SK-MEL-5 (cell line): ENCODE results near the gene GOLGA7B. TPM values are rescaled to one million over a fixed set of nuclear protein-coding genes. Genes with fewer than 3 reads are reported as not detected.
"Not testable (repeated sequence)": the region's sequence is repeated elsewhere in the genome, so short reads cannot be mapped to it uniquely, and the experiment has no call there.

Experiments
- DNase-seq: peaks from one replicate; pipeline ENCODE4 v3.0.0-alpha.2; 2016; ENCODE audit warnings: low read depth, low spot score
- in situ Hi-C: cut with HindIII; loops from 2 replicates; pipeline ENCODE4 v1.10.0; 2016; ENCODE audit warnings: low sequenced_read_pairs, high pct_unique_total_duplicates, low pct_unique_long_range_greater_than_20kb
- total RNA-seq: library from RNA; depleted of rRNA; stranded (reverse); fragments of >200 nt; shearing (Covaris generic); gene quantifications from 2 replicates; pipeline ENCODE4 v1.2.3, GENCODE V29; 2014

GOLGA7B gene
- total RNA-seq, 1 experiment from 2014 or later, result 14.9 TPM

- DNase-seq, result no peak
Observed at GRCh38 chr10:97826892-97827291, 22.8 kb upstream of the GOLGA7B start.

DNA sequence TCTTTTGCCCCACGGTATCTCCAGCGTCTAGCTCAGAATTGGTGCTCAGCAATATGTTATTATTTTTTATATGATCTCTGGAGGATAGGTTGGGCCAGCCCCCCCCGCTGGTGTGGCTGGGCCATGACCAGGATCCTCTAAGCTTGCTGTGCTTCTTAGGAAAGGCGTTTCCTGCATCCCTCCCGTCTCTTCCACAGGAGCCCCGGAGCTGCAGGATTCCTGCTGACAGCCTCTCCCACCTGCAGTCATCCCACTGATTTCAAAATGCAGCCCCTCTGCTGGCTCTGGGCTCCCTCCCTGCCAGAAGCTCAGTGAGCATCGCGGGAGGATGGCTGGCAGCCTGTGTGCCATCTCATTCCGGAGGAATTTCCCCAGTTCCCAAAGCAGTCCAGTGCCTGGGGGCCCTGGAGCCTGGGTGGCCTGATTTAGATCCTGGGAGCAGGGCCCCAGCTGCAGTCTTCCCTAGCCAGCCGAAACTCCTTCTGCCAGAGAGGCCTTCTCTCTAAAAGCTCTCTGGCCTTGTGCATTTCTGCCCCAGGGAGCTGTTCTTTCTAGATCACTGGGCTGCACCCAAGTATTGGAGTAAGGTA lies 21.8 kb upstream of the GOLGA7B start:
- in situ Hi-C loops, result no loop called here
- DNase-seq, result no peak

More at GRCh38 chr10:97826892-97827291, 22.8 kb upstream of the GOLGA7B start:
- in situ Hi-C loops, result no loop called here

- DNase-seq, result no peak
- in situ Hi-C loops, result no loop called here
Observed at GRCh38 chr10:97828721-97829120, 20.9 kb upstream of the GOLGA7B start.

DNA sequence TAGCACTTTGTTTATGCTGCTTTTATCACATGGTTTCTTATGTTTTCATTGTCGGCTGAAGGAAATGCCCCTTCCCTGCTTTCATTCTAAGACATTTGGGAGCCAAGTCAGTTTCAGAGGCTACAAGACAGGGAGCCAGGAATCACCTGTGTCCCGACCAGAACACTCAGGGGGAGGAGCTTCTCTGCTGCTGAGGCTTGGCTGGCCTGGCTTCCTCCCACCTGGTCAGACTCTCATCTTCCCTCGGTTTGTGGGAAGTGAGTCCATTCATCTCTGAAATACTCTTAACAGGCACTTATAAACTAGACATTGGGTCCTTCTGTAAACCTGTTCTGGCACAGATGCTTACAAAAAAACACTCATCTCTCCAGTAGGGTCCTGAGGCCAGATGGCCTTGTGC lies 19.6 kb upstream of the GOLGA7B start:
- in situ Hi-C loops, result no loop called here
- DNase-seq, result peak; percentile 30

DNA sequence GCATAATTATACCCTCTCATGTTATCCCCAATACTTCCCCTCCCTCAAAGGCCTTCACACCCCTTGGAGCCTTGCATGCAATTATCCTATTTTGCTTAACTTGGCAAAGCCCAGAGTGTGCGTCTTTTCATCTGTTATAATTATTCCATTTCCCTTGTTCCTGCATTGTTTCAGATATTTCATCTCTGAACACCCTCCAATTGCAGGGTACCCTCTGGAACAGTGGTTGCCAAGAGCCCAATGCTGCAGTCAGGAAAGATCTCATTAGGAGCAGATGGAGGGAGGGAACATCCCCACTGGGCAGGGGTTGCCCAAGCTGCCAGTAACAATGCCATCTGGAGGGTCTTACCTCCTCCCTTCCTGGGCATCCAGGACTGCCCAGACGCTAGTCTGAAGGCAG lies 18.4 kb upstream of the GOLGA7B start:
- in situ Hi-C loops, result no loop called here
- DNase-seq, result no peak

GRCh38 chr10:97836446-97836845 lies 13.2 kb upstream of the GOLGA7B start:
- in situ Hi-C loops, result no loop called here
- DNase-seq, result no peak

- no peak for DNase-seq
- in situ Hi-C loops, result no loop called here
Observed at GRCh38 chr10:97838091-97838490, 11.6 kb upstream of the GOLGA7B start.

DNA sequence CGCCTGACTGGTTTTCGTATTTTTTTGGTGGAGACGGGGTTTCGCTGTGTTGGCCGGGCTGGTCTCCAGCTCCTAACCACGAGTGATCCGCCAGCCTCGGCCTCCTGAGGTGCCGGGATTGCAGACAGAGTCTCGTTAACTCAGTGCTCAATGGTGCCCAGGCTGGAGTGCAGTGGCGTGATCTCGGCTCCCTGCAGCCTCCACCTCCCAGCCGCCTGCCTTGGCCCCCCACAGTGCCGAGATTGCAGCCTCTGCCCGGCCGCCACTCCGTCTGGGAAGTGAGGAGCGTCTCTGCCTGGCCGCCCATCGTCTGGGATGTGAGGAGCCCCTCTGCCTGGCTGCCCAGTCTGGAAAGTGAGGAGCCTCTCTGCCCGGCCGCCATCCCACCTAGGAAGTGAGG lies 8.5 kb upstream of the GOLGA7B start:
- in situ Hi-C loops, DNase-seq: not testable (repeated sequence)

DNA sequence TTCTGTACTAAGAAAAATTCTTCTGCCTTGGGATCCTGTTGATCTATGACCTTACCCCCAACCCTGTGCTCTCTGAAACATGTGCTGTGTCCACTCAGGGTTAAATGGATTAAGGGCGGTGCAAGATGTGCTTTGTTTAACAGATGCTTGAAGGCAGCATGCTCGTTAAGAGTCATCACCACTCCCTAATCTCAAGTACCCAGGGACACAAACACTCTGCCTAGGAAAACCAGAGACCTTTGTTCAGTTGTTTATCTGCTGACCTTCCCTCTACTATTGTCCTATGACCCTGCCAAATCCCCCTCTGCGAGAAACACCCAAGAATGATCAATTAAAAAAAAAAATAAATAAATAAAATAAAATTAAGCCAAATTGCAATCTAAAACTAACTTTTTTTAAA lies 7.5 kb upstream of the GOLGA7B start:
- DNase-seq, in situ Hi-C loops: not testable (repeated sequence)

GRCh38 chr10:97842656-97843280 lies 6.9 kb upstream of the GOLGA7B start:
- in situ Hi-C loops, result no loop called here
- peak; percentile 94 for DNase-seq

DNA sequence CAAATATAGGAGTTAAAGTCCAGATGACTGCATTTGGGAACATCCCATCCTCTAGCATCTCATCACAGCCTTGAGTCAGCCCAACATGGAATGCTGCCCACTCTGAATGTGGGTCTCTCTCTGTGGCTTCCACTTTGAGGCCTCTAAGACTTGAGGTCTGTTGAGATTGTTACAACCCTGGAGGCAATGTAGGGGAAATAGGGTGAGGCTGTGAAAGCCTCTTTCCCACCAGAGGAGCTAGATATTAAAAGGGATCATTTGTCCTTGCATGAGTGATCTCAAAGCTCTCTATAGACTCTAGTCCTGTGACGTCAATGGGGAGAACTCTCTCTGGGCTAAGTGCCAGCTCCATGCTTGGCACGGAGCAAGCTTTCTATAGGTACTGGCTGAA lies 6.4 kb upstream of the GOLGA7B start:
- DNase-seq, result peak; percentile 99
- in situ Hi-C loops, result no loop called here

- in situ Hi-C loops, DNase-seq: not testable (repeated sequence)
Observed at GRCh38 chr10:97843972-97844371, 5.7 kb upstream of the GOLGA7B start.

- no peak for DNase-seq
- in situ Hi-C loops, result no loop called here
Observed at GRCh38 chr10:97844678-97845077, 5.0 kb upstream of the GOLGA7B start.

- DNase-seq, result peak; percentile 29
- in situ Hi-C loops, result no loop called here
Observed at GRCh38 chr10:97849103-97849686, 448 bp upstream of the GOLGA7B start.

GRCh38 chr10:97850446-97850845 lies 803 bp downstream of the GOLGA7B start:
- in situ Hi-C loops, result no loop called here
- DNase-seq, result no peak

DNA sequence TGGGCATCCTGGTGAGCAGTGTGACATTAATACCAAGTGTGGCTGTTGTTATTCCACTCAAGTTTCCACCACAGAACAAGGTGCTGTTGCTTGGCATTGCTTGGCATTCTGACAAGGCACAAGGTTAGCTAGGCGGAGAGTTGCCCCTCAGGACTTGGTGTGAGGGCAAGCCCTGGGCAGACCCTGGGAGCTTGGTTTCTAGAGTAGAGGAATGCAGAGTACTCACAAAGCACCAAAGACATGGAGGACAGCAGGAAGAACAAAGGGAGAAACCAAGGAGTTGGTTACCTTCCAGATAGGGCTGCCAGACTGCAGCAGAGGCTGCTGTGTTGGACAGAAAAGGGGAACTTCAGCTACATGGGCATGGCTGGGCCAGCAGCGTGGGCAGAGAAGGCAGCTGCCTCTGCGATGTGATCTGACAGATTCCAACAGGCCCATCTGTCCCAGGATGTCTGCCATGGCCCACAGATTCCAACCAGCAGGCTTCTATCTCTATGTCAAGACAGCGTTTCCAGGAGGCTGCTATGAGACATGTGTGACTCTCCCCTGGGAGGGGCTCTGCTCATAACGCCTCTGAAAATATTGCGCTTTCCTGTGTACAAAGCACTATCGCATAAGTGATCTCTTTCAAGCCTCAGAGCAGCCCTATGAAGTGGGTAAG lies 1.8 kb downstream of the GOLGA7B start:
- in situ Hi-C loops, result no loop called here
- no peak for DNase-seq

- DNase-seq, result no peak
- in situ Hi-C loops, result no loop called here
Observed at GRCh38 chr10:97852277-97852676, 2.6 kb downstream of the GOLGA7B start.

DNA sequence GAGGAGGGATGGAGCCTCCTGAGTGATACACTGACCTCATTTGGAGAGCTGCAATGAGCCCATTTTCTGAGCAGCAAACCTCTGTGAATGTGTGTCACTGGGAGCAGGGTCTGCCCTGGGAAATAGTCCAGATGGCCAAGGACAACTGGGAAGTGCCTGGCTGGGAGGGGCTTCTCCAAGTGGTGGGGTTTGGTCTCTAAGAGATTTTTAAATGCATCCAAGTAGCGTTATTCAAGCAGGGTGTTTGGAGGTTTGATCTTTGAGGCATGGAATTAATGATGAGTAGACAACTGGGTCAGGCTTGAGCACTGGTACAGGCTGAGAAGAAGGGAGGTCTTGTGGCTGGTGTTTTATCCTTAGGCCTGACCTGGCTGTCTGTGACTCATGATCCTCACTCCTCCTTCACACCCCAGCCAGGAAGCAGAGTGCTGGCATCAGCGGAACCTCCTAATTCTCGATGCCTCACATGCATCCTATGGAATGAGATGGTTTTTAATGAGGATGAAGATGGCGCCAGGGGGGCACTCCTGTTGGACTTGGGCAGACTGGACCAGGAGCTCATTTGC lies 3.3 kb downstream of the GOLGA7B start:
- DNase-seq, result no peak
- in situ Hi-C loops, result no loop called here
